Fibroblast of gingiva (primary cell): ENCODE data around the gene NACC2.
"Not testable (repeated sequence)": the region's sequence is repeated elsewhere in the genome, so short reads cannot be mapped to it uniquely, and the experiment has no call there.

Experiments
- DNase-seq: peaks from one replicate; pipeline ENCODE4 v3.0.0-alpha.2; 2011; ENCODE audit warnings: low read depth

NACC2 gene

DNA sequence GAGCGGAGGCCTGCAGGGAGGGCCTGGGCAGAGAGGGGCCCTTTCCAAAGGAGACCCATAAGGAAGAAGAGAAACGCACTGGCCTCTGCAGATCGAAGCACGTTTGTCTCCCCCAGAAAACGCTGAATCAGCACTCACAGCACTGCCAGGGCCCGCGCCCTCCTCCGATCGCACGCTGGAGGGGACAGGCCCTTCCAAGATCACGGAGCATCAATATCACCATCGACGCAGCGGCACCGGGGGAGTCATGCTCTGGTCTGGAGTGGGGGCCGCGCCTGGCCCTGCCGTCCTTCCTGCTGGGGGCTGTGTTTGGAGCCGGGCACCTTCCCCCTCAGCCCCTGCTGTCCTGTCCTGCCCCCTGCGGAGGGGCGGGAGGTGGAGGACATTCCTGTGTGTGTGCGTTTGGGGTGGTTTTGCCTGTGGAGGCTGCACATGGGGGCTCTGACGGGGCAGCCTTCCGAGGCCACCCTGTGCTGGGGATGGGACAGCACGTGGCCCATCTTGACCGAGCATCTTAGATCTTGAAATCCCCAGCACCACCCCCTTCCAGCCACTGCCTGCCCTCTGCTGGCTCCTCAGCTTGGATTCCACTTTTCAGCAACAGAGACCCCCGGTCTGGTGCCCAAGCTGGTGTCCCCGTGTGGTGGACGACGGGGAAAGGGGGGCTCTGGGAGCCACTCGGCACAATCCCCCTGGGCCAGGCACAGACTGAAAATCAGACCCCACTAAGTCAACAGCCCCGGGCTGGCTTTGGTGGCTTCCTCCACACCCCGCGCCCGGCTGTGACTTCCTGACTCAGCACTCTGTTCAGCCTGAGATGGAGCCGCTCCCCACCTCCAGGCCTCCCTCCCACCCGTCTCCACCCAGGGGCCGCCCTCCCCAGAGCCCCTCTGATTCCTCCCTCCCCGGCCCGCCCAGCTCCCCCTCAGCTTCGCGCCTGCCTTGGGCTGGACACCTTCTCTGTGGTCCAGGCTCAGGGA lies 15.3 kb upstream of the NACC2 start:
- peak; percentile 20 for DNase-seq

DNA sequence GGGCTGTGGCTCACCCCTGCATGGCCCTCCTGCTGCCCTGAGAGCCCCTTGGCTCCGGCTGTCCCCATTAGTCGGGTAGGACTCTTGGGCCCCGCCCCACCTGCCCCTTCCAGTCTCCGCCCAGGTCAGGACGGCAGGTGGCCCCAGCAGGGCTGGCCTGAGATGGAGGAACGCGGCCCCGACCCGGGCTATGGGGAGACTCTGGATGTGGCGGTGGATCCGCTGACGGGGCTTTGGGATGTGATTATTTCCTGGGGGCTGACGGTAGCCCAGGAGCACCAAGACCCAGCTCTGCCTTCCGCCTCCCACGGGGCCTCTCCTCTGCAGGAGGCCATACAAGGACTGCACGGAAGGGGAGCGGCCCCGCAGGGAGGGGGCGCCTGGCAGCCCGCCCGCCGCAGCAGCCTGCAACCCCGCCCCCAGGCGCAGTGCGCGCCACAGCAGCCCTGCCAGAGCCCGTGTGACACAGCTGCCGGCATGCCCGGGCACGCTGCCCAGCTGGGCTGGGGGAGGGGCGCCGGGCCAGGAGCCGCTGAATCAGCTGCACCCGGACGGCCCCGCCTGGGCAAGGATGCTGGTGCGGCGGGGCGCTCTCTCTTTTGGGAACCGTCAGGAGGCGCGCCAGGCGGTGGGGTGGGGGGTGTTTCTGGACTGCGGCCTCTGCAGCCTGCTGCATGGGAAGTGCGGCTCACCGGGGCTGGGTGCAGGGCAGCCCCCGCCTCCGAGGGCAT lies 14.4 kb upstream of the NACC2 start:
- peak; percentile 87 for DNase-seq

DNA sequence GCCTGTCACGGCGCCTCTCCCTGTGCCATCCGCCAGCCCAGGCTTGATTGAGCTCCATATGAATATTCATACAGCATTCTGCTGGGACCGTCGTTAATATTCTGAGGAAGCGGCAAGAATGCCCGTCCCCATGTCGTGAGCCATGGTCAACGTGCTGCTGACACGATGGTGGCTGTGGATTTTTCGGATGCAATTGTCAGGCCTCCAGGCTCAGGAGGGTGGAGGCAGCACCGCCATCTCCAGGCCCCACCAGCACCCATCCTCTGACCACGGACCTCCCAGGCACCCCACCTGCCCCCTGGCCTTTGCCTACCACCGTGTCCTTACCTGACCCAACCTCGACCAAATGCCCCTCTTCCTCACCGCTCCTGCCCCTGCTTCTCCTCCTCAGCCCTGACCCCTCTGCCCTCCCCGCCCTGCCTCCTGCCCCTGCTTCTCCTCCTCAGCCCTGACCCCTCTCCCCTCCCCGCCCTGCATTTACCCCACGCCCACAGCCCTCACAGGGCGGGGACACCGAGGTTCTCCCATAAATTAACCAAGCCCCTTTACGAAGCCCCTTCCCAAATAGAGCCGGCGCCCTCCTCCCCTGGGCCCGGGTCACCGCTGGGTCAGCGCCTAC lies 13.7 kb upstream of the NACC2 start:
- no peak for DNase-seq

DNA sequence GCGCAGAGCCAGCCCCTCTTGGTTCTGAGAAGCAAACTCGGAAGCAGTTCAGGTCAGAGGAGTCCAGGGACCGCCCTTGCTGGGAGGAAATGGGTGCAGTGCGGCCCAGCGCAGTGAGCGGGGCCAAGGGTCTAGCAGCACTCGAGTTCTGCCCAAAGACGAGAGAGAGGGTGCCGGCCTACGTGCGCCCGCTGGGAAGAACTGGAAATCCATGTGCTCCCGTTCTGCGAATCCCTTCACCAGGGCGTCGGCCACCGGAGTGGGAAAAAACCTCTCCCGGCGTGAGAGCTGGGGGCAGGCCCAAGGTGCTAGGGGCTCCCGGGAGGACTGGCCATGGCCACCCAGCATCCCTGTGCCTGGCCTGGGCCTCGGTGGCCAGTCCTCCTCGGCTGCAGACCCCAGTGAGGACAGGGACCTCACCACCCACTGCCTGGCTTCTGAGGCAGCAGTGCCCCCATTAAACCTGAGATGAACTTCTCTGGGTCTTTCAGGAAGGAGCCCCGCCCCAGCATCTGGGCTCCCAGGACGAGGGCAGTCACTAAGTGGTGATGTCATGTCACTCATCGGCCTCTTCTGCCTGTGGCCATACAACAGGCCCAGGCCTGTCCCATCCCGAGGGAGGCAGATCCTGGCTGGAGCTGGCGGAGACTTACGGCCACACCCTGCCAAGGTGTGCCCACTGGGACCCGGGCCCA lies 13.0 kb upstream of the NACC2 start:
- no peak for DNase-seq

DNA sequence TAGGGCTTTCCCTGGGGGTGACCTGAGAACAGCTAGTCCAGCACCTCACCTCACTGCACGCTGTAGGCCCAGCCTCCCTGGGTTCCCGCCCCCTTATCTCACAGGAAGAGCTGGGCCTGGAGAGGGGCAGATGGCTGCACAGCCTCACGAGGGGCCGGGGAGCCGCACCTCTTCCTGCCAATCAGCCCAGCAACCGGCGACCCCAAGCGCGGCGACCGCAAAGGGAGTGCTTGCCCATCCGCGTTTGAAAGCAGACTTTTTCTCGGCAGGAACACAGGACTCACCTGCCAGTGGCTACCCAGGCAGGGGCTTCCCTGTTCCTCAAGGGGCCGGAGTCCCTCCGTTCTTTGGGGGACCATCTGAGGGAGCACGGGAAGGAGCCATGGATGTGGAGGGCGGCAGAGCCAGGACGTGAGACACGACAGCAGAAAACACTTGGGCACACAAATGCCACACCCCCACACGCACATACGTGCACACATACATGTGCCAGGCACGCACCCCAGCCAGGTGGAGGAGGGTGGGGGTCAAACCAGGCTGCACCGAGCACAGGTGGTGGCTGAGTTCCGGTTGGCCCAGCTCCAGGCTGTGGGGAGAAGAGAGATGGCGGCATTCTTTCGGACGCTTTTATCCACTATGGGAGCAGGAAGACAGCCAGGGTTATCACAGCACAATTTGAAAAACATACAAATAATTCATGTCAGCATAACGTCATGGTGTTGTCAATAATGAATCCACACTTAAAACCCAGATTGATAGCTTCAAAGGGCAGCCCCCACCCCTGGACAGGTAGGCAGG lies 12.3 kb upstream of the NACC2 start:
- DNase-seq, result no peak

DNA sequence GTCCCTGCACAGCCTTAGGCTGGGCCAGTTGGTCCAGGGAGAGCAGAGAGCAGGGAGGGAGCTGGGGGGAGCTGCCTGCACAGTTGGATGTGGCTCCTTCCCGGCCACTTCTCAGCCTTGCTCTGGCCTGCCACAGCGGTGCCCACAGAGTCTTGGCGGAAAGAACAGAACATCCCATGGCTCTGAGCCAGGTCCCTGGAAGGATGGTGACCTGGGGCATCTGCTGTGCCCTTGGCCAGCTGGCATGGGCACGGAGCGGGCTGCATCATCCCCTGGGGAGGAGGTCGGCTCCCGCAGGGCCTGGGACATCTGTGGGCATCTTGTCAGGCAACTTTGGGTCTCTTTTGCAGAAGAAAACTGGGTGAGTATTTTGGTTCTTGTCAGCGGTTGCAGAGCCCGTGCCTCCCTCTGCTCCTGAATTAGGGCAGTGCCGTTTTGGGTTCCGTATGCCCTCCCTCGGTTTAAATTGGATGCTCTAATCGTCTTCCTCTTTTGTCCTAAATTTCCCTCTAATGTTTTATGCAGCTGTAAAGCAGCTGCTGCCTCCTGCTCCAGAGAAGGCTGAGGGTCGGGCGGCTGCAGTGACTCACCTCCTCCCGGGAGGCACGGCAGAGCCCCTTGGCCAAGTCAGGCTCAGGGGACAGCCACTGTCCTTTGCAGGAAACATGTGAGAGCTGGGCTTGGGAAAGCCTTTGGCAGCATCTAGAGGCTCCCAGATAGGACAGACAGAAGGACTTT lies 10.5 kb upstream of the NACC2 start:
- peak; percentile 66 for DNase-seq

DNA sequence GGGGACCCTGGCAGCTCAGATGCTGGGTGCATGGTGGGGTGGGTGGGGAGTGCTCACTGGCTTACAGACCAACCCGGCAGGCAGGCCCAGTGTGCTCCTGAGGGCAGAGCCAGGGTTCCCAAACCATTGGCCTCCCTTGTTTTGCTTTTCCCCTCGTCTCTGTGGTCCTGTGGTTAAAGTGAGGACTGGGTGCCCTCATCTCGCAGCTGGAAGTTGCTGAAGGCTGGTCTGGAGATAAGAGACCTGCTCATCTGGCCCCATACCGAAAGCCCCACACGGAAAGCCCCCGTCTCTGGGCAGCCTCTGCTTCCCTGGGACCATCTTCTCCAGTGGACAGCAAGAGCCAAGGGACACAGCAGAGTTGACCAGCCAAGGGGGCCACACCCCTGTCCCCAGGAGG lies 9.8 kb upstream of the NACC2 start:
- DNase-seq, result no peak

DNA sequence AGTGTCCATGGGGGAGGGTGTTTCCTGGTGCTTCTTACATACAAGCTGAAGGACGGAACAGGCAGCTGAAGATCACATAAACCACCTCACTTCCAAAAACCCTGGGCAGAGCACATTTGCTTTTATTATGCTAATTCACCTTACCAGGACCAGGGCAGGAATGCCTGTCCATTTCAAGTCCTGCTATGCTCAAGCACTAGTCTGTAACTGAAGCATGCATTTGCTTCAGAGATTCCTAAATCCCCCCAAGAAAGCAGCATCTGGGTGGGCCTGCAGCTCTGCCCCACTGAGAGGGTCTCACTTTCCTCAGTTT lies 9.4 kb upstream of the NACC2 start:
- no peak for DNase-seq

DNA sequence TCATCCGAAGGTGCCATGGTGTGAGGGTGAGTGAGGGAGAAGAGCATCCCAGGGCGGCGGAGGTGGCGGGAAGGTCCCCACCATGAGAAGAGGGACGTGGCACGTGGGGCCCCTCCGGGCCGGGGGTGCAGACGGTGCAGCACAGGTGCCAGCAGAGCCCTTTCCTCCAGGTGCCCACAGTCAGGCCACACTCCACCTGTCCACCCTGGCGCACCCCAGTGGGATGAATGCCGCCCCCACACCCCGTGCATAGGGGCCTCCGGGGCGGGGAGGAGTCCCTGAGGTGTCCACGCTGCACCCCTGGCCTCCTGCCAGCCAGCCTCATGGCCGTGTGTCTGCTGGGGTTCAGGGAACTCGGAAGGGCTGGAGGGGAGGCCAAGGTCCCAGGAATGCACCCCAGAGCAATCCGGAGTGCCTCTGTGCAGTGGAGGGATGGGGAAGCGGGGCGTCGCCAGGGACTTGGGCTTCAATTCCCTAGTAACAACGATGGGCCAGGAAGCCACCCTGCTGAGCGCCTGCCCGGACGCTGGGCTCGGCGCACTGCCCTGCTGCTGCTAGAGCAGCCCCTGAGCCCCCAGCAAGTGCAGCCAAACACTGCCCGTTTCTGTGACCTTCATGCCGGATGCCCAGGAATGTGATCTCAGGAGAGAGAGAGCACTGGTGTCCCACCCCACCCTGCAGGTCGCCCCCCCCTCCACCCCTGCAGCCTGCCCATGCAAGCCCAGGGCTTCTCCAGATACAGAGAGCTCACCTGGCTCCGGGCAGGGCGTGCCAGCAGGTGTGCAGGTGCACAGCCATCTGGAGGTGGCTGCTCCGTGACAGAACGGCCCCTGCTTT lies 8.8 kb upstream of the NACC2 start:
- no peak for DNase-seq

DNA sequence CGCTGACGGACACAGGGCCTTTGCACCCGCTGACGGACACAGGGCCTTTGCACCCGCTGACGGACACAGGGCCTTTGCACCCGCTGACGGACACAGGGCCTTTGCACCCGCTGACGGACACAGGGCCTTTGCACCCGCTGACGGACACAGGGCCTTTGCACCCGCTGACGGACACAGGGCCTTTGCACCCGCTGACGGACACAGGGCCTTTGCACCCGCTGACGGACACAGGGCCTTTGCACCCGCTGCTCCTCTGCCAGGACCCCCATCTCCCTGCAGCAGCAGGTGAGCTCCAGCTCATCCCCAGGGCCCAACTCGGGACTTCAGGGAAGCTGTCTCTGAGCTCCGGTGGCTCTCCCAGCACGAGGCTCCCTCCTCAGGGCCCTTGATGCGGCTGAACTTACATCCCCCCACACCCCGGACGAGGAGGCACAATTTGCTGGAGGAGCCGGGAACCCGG lies 6.6 kb upstream of the NACC2 start:
- not testable (repeated sequence) for DNase-seq

DNA sequence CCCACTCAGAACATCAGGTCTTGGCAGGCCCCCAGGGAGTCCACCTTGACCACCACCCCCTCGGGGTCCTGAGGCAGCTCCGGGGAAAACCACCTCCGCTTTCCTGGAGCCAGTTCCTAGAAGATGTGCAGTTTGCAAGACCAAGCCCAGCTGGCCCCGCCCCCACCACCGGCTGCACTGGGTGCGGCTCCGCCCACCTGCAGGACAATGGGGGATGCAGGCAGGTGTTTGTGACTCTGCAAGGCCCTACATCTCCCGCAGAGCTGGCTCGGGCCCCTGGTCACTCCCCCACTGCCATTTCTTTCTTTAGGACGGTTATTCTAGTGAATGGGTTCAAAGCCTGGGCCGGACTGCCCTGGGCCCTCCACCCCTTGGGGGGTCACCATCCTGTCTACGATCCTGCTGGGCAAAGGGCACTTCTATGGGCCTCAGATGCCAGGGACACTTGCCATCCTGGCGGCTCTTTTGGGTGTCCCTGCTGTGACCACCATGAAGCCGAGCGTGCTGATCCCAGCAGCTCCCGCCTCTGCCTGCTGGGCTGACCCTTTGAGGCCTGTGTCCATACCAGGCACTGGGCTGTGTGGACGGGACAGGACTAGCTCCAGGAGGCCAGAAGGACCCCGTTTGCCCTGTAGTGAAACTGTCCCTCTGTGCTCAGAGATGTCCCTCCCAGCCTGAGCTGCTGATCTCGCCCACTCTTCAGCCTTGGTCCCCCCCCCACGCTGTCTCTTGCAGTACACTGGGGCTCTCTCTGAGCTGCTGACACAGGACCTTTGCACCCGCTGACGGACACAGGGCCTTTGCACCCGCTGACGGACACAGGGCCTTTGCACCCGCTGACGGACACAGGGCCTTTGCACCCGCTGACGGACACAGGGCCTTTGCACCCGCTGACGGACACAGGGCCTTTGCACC lies 5.9 kb upstream of the NACC2 start:
- DNase-seq, result no peak

DNA sequence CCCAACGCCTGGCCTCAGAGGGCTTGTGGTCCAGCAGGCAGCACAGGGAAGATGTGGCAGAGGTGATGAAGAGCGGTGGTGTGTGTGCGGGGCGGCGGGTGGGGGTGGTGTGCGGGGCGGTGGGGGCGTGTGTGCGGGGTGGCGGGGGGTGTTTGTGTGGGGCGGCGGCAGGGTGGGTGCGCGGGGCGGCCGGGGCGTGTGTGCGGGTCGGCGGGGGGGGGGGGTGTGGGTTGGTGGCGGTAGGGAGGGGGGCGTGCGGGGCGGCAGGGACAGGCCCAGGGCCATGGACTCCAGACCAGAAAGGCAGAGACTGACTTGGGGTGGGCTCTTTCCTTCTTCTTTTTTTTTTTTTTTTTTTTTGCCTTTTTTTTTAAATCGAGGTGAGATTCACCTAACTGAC lies 4.5 kb upstream of the NACC2 start:
- DNase-seq, result no peak

DNA sequence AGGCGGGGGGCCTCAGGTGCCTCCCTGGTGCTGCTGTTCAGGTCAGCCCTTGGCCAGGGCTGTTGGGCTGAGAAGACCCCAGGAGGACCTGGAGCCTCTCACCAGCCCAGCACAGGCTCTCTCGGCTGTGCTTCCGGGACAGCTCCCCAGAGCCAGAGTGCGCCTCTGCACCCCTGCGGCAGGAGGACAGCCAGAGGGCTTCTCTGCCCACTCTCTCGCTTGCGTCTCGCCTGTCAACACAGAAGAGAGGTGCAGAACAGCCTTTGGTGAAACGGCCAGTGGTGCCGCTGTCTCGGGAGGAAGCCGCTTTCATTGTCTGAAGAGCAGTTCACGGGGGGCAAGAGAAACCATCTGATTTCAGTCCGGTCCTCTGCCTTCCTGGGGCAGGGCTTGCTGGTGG lies 3.8 kb upstream of the NACC2 start:
- DNase-seq, result no peak

DNA sequence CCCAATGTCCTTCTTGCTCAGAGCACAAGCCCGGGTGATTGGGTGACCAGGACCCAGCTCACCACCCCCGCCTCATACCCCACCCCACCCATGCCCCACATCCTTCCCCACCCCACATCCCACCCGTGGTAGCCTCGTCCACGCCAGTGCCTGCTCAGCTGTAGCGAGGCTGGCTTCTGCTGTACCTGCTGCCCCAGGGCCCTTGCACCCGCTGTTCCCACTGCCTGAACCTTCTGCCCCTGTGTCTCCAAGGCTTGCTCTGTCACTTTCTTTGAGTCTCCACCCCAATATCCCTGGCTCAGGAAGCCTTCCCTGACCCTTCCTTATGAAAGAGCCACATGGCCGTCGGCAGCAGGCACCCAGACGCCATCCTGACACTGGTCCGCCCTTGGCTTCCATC lies 3.1 kb upstream of the NACC2 start:
- DNase-seq, result no peak

DNA sequence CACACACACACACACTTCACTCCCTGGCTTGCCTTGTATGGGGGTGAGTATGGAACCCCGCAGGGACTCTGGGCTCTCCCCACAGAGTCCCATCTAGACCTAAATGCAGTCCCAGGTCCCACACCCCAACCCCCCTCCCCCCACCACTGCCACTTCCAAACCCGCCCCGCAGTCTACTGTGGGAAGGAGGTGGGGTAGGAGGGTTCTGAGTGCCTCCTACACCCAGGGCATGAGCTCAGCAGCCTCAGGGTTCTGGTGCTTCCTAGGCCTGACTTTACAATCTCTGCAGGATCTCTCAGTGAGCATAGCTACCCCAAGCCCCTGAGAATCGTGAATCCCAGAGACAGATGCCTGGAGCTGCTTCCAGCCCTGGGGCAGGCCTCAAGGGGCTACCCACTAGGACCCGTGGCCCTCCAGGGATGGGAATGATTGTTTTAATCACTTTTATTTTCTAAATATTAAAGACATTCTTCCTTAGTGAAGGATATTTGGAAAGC lies 1.5 kb upstream of the NACC2 start:
- no peak for DNase-seq

DNA sequence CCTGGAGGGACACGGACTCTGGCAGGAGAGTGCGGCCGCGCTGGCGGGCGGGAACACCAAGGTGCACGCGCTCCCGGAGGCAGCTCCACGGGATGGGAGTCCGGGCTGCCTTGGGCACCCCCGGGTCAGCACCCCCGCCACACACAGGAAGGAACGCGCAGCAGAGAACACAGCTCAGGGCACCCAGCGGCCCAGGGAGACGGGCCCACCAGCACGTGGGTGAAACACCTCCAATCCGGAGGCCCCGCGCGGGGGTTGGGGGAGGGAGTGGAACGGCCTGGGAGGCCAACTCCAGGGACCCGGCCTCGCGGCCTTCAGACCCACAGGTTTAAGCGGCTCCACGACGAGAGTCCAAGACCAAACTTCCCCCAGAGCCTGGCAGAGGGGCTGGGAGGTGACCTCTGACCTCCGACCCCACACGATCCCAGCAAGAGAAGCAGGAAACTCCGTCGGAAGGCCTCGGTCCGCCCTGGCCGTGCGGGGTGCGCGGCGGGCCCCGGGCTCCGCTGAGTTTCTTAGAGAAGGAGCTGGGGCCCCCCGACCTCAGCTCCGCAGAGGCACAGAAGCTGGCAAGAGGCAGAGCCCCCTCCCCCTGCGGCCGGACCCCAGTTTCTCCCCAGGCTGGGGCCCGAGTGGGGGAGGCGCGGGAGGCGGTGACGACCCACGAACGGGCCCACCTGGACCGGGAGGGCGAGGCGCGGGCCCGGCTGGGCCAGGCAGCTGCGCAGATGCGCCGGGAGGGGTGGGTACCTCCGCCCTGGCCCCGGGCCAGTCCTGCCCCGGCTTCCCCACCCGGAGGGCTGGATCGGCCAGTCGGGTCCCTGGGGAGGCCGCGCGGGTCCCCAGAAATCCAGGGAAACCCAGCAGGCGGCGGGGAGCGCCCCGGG lies 851 bp downstream of the NACC2 start:
- peak; percentile 52 for DNase-seq

DNA sequence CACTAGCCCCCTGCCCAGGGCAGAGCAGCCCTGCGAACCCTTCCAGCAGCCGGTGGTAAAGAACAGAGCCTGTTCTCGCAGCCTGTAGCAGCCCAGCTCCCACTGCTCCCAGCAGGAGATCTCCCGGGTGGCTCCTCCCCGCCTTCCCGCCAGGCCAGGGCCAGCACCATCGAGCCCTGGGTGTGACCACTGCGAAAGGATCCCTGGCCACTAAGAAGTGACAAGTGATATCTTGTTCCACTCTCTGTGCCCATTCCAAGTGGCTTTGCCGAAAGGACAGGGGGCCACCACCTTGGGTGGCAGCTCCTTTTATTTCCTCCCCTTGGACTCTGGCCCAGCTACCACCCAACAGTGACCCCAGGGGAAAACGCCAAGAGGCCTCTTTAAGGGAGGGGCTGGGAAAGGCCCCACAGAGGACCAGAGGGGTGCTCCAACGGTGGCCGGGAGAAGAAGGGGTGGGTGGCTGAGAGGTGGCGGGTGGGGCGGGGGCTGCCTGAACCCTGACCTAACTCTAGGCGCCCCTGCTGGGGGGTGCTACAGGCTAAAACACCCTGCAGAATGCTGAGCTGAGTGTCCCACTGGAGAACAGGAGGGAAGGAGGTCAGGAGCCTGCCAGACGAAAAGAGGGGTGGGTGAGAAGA lies 1.6 kb downstream of the NACC2 start:
- peak; percentile 27 for DNase-seq
